Measurements from ENCODE around the gene TLNRD1.

Gene TLNRD1

DNA sequence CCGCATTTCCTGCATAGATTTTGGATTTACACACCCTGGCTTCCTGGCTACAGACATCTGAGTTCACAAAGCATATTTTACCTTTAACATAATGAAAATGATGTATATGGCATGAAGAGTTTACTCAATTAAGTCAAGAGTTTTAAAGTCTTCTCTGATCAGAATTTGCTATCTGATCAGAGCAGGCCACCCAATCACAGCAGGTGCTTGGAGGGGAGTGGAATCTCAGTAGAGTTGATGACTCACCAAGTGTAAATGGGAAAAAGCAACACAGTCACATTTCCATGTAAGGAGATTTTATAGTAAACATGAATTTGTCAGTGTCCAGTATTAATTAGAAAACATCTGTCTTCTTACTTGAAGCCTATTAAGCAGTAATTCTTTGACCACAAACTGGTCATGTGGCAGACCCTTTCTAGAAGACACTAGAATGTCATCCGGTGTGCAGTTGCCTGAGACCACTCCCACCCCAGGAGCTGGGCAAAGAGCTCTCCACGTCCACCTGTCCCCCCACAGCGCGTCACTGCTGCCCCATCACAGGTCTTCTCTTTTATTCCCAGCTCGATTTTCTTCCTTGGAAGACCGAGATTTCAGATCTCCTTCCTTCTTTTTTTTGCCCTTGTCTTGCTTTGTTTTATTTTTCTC, 21.9 kb upstream of the TLNRD1 start:
- no peak for DNase-seq

DNA sequence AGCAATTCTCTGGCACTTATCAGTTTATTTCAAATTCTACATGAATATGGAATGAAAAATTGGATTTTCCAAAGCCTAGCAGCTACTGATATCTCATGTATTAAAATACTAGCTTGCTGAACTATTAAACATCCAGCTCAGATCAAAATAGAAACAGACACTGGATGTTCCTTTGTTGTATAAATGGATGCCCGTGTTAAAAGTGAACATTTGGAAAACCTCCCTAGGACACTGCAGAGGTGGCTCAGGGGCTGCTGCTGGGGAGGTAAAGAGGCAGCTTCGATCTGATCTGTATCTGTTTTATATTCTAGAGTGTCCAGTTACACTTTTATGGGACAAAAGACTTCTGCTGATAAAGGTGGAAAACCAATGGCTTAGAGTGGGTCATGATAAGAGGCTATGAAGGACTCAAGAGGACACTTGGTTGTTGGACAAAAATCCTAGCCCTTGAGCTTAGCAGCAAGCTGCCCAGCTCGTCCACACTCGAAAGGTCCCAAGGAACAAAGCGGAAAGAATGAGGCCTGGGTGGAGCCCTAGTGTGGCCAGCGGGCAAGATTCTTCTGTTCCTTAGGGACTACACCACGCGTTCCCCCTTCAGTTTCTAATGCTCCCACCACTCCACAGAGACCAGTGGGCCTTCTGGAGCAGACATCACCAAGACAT, 21.1 kb upstream of the TLNRD1 start:
- no peak for DNase-seq

DNA sequence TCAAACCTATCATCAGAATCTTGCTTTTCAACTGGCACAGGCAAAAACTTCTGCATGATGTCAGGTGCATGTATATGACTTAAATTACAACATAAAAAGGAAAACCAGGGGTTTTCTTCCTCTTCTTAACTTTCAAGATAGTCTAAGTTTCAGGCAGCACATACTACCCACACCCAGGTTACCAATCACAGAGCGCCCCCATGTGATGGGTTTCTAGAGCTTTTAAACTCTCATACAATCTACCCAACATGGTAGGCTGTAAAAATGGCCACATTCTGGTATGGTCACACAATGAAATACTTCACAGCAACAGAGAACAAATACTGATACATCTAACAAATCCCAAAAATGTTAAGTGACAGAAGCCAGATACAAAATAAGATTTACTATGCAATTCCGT, 18.5 kb upstream of the TLNRD1 start:
- DNase-seq, result no peak

DNA sequence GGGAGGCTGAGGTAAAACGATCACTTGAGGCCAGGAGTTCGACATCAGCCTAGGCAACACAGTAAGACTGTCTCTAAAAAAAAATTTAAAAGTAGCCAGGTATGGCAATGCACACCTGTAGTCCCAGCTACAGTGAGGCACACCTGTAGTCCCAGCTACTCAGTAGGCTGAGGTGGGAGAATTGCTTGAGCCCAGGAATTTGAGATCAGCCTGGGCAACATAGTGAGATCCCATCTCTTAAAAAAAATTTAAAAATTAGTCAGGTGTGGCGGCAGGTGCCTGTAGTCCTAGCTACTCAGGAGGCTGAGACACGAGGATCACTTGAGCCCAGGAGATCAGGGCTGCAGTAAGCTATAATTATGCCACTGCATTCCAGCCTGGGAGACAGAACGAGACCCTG, 17.9 kb upstream of the TLNRD1 start:
- DNase-seq, result no peak

DNA sequence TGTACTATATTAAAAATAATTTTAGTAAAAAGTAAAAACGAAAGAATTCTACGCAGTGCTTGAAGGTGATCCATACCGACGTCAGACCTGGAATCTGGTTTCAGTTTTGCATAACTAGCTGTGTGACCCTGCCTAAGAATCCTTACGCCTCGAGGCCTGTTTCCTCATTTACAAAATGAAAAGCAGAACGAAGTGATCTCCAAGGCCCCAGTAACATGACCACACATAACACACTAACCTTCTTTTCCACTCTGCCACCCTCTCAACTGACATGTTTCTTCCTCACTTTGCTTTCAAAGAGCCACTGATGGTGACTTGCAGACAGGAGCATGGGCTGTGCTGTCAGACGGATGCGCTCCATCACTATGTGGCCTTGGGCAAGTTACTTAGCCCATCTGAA, 15.9 kb upstream of the TLNRD1 start:
- DNase-seq, result no peak

DNA sequence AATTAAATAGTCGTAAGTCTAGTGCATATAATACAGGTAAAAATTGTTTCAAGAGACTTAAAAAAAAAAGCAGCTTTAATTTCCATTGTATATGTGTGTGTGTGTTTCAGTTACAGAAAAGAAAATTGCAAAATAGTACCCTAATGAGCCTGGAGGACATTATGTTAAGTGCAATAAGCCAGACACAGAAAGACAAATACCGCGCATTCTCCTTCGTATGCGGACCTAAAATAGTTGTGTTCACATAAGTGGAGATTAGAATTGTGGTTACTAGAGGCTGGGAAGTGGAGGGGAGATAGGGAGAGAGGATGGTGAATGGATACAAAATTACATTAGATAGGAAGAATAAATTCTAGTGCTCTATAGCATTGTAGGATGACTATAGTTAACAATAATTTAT, 14.7 kb upstream of the TLNRD1 start:
- no peak for DNase-seq

DNA sequence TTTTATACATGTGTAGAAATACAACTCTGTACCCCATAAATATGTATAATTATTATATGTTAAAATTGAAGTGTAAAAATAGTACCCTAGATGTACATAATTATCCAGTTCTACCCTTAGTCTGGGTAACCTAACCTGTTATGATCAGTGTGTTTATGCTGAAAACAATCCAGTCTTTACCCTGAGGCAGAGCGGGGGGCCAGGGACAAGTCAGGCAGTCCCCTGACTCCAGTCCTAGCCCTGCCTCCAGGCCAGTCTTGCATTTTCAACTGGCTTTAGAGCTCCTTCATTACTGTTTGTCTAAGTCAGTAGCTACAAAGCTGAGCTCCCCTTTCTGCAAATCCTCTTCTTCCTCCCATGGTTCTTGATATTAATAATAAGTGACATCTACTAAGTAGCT, 14.2 kb upstream of the TLNRD1 start:
- no peak for DNase-seq

DNA sequence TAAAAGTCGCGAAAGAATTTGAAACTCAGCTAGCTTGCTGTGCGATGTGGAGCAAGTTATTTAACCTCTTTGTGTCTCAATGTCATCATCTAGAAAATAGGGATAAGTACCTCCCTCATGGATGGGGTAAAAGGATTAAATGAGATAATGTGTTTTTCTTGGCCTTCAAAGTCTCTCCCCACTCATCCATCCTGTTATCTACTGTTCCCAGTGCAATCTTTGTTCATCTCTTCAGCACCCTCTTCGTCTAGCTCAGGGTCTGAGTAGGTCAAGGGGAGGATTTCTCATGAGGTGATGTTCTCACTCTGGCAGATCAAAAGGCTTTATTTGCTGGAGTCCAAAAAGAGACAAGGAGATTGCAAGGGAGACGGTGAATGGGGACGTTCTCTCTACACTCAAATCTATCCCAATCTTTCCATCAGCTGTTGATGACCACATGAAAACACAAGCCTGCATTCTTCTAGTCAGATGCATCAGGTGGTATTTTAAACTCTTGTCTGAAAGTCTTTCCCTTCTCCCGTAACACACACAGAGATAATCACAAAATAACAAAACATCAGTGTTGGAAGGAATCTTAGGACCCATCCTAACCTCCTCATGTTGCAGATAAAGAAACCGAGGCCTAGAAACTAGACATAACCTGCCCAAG, 12.5 kb upstream of the TLNRD1 start:
- DNase-seq, result no peak

DNA sequence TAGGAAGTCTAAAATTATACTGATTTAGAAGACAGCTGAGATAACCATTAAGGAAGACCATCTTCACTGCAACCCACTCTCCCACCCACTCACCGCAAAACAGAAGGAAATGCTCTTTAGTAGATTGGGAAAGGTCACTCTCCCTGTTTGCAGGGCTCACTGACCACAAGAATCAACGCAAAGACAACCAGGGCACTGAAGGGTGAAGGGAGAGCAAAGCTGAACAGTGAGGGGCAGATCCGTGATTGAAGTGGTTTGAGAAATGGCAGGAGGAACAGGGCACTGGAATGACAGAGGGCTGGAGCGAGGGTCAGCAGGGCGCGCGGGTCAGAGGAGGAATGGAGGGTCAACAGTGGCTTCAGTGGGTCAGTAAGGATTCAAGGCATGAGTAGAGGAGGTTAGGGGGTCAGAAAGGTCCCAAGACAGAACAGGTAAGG, 11.6 kb upstream of the TLNRD1 start:
- DNase-seq, result no peak

DNA sequence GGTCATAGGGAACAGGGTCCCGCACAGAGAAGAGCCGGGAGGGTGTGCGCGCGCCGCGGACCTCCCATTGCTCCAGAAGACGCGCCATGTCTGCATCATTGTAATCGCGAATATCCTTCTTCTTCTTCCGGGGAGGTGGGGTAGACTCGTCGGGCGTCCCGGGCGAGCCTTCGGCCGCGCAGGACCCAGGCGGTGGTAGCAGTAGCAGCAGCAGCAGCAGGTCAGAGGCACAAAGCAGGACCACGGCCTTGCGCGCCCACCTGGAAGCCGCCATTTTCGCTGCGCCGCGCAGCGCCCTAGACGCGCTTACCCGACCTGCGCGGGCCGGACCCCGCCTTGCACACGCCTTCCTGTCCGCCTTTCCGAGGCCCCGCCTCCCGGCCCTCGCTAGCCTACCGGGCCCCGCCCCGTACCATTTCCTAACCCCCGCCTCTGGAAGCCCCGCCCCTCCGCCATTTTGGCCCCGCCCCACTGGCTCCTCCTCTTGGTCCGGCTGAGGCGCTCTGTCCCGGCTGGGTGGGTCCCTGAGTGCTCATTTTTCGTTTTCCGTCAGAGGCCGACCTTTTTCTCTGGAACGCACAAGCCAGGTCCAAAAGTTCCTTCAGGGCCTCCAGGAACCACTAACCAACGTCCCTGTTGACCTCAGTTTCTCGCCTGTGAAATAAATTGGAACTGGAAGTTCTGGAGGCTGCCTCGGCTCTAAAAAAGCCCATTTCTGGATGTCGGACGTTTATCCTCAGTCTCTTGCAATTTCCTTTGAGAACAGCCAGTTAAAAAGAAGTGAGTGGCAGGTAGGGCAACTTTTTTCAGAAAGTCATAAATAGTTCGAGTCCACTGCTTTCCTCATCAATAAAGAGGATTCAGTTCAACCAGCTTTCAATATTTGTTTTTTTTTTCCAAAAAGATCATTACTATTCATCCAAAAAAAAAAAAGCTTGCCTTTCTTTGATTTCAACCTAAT, 10.9 kb upstream of the TLNRD1 start, which contains the start of gene MESD:
TSS of gene MESD (minus strand) at position 302 of the 961 bp plus-strand sequence. CDS start at position 274, 28 bp downstream.
- DNase-seq, result peak; percentile 73

DNA sequence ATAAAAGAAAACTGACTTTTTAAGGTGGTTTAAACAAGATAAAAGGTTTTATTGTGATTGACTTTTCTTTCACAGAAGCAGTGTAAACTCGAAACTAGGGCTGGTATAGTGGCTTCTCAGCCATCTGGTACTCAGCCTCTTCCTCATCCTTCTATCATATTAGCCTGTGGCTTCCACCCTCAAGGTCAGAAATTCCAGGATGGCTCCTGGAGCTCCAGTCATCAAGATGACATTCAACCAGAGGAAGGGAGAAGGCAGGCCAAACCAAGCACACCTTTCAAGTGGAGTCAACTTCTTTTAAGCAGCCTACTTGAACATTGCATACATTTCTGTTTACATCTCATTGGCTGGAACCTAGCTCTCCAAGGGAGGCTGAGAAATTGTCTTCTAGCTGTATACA, 9.8 kb upstream of the TLNRD1 start:
- DNase-seq, result no peak

DNA sequence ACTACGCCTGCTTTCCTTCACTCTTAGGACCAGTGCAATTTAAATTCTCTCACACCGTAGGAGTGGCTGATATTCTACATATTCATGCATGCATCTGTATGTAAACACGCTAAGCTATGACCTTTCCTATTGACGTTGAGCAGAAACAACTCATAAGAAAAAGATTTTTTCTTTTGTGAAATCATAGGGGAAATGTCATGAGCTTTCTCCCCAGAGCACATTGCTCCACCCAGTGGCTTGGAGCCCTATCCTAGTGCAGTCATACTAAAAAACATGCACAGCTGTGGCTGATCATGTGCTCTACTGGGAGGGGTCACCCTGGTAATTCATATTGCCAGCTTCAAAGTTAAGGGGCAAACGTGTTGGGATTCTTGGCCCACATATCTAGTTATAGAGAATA, 9.3 kb upstream of the TLNRD1 start:
- no peak for DNase-seq

DNA sequence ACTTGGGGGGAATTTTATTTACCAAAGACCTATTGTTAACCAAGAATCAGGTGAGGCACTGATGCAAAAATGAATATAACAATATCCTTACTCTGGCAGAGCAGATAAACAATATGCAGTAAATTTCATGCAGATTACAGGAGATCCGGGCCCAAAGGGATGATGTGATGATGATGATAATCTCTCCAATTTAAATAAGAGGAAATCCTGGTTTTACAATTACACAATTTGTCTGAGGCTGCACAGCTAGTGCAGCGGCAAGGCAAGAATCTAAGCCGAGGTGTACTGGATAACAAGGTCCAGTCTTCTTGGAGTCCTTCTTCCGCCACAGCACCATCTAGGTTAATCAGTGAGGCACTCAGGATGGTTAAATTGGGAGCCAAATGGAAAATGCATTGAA, 8.7 kb upstream of the TLNRD1 start:
- DNase-seq, result no peak

DNA sequence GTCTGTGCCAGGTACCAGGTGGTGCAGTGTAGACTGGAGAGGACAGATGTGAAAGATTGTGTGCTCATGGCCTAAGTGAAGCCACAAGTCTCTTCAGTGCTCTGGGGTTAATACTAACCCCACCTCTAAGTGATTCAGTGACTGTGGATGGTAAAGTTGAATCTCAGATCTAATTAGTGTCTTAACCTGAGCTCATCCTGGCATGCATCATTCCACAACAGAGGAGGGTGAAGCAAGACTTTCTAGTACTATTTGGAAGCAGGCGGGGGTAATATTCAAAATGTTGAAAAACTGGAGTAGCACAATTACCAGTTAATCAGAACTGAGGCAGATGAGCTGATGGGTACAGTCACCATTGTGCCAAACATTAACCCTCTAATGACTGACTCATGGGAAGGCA, 8.3 kb upstream of the TLNRD1 start:
- no peak for DNase-seq

DNA sequence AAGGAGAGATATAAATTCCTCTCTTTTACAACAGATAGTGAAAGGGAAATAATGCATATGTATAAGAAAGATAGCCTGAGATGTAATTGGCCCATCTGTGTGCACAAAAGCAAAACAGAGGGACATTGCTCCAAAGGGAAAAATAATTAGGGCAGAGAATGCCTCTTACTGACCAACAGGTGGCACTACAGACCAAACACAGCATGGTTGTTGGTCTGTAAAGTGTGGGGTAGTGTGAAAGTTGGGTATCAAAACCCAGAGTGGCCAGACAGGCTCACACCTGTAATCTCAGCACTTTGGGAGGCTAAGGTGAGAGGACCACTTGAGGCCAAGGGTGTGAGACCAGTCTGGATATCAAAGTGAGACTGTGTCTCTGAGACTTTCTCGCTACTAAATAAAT, 4.5 kb upstream of the TLNRD1 start:
- no peak for DNase-seq

DNA sequence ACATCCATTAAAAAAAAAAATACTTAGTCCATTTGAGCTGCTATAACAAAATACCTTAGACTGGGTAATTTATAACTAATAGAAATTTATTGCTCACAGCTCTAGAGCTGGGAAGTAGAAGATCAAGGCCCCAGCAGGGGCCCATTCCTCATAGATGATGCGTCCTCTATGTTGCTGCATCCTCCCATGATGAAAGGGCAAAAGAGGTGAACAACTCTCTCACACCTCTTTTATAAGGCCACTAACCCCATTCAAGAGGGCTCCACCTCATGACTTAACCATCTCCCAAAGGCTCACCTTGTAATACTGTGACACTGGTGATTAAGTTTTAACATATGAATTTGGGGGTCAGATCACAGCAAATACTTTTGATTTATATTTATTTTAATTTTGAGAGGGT, 3.0 kb upstream of the TLNRD1 start:
- DNase-seq, result no peak

DNA sequence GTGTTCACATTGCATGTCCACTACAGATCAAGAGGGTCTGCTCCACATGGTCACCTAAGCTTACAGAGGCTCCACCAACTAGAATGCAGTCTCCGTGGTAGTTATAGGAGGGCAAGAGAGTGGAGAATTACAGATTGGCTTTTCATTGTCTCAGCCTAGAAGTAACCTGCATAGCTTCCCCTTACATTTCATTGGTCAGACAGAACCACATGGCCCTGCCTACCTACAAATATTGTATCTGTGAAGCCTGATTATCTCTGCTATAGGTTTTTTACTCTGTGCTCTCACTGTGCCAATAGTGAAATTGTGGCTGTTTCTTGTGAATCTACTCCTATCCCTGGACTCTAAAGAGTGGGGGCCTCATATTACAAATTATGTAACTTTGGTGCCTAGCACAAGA, 2.5 kb upstream of the TLNRD1 start:
- no peak for DNase-seq

DNA sequence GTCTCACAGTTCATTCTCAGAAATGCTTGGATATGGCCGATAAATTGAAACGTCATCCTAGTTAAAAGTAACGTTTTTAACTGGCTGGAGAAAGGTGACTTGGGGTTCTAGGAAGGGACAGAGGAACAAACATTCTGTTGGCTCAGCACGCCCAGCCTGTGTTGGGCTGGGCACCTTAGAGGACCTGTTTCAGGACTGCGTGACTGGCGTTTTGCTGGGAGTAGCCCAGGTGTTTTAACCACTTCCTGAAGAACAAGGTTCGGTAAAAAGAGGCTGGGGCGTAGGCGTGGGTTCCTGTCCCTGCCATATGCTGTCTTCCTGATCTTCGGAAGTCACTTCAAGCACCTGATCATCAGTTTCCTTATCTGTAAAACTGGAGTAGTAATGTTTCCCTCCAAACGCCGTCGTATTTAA, 1.1 kb upstream of the TLNRD1 start:
- no peak for DNase-seq

DNA sequence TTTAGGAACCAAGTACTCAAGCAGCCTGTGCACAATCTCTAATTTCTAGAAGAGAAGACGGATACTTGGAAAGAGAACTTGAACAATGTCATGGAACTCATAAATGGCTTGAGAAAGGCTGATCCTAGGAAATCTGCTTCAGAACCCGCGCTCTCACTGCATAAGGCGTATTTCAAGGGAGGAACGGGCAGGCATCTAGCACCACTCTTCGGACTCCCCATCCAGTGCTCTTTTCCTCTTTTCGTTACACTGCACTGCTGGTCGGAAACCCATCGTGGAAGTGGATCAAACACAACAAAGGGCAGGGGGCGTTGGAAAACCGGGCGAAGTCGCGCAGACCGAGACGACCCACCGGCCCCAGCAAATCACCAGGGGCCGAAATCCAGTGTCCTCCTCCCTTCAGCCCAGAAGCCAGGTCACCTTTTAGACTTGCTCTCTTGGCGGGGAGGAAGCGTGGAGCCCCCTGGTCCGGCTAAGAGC, 539 bp upstream of the TLNRD1 start:
- no peak for DNase-seq

DNA sequence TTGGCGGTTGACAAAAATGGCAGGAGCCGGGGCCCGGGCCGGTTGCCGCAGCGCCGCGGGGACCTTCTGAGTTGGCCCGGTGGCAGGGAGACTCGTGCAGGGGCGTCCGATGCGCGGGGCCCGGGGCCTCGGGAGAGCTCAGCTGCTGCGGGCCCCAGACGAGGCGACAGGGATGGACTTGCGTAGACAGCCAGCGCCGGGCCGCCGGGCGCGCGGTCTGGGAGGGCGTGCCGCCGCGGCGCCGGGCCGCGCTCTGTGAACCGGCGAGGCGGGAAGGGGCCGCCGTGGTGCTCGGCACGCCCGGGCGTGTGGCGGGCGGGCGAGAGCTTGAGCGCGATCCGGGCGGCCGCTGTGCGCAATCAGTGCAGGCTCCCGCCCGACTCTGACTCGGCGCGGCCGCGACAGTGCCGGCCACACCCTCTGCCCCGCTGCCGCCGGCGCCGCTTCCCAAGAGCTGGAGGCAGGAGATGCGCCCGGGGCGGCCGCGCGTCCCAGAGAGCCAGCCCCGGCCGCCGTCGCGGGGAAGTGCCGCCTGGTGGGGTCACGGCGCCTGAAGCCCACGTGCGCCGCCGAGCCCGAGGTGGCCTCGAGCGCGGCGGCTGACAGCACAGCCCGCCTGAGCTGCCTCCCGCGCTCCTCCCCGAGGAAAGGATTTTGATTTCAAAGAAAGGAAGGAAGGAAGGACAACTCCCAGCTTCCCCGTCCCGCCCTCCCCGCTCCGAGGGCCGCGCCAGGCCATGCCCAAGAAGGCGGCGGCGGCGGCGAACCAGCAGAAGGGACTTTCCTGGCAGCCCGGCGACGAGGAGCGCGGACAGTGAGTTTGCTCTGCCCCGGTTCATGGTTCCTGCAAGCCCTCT, 657 bp downstream of the TLNRD1 start:
- DNase-seq, result no peak

DNA sequence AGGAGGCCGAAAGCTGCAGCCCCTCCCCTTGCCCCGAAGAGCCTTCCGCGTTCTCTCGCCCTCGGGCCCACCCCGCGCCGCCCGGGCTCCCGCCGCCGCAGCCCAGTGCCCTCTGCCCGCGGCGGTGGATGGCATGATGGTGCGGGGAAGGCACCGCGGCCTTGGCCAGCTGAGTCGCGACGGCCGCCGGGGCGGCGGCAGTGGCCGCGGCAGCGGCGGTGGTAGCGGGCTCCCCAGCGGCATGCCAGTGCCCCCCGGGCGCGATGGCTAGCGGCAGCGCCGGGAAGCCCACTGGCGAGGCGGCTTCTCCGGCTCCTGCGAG, 1.2 kb downstream of the TLNRD1 start:
- DNase-seq, result no peak
